Measurements from ENCODE around the gene MYH15. TPM values are rescaled to one million over a fixed set of nuclear protein-coding genes. Genes with fewer than 3 reads are reported as not detected.

Gene MYH15
- total and polyA plus RNA-seq, 4 donors = 0.01 to 0.08 (median 0.05) TPM; not detected in 1

- no peak for DNase-seq (ENCODE audit: low spot score)
- Histone ChIP-seq H3K27ac (ENCODE audit: low read depth in 1 of 2, low read length in 2 of 2) (no peak overlapping the region), H3K4me3 (ENCODE audit: low read depth in 1 of 3, low read length in 3 of 3) (no peak overlapping the region), H3K9ac (ENCODE audit: low read depth in 1 of 2, low read length in 2 of 2) (no peak overlapping the region), H3K9me3 (ENCODE audit: control insufficient read depth in 4 of 4, low read length in 3 of 4) (peaks cover 0 to 2% (median 0%) of the 10 kb centered on the region in 4 donors), H3K4me1 (ENCODE audit: control insufficient read depth in 4 of 4, insufficient read depth in 4 of 4, low read length in 3 of 4) (no peaks in the 10 kb centered on the region), H3K27me3 (ENCODE audit: control insufficient read depth in 4 of 4, insufficient read depth in 4 of 4, low read length in 3 of 4) (no peaks in the 10 kb centered on the region), H3K36me3 (ENCODE audit: control insufficient read depth in 4 of 4, insufficient read depth in 3 of 4, low read depth in 1 of 4, low read length in 3 of 4) (no peaks in the 10 kb centered on the region)
- WGBS = 72% methylated on average over 4 of the region's 4 CpGs
- TF ChIP-seq FOXA1 (IDR thresholded peaks at IDR 0.05) (no peak), NR2F2 (IDR thresholded peaks at IDR 0.05) (no peak), JUND (IDR thresholded peaks at IDR 0.05) (no peak), HNF4A (conservative IDR thresholded peaks at IDR 0.05) (no peak), YY1 (IDR thresholded peaks at IDR 0.05) (no peak), RAD21 (IDR thresholded peaks at IDR 0.05) (no peak), RXRA (IDR thresholded peaks at IDR 0.05) (no peak), EGR1 (IDR thresholded peaks at IDR 0.05; ENCODE audit: low read depth in 2 of 2) (no peak), GABPA (IDR thresholded peaks at IDR 0.05 in 1 of 2, conservative IDR thresholded peaks at IDR 0.05 in 1 of 2) (no peak)
- TF ChIP-seq, protein P1, sequence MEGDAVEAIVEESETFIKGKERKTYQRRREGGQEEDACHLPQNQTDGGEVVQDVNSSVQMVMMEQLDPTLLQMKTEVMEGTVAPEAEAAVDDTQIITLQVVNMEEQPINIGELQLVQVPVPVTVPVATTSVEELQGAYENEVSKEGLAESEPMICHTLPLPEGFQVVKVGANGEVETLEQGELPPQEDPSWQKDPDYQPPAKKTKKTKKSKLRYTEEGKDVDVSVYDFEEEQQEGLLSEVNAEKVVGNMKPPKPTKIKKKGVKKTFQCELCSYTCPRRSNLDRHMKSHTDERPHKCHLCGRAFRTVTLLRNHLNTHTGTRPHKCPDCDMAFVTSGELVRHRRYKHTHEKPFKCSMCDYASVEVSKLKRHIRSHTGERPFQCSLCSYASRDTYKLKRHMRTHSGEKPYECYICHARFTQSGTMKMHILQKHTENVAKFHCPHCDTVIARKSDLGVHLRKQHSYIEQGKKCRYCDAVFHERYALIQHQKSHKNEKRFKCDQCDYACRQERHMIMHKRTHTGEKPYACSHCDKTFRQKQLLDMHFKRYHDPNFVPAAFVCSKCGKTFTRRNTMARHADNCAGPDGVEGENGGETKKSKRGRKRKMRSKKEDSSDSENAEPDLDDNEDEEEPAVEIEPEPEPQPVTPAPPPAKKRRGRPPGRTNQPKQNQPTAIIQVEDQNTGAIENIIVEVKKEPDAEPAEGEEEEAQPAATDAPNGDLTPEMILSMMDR (IDR thresholded peaks at IDR 0.05; ENCODE audit: low read depth, low read length, missing input control) = no peak
- TF ChIP-seq, protein P2, sequence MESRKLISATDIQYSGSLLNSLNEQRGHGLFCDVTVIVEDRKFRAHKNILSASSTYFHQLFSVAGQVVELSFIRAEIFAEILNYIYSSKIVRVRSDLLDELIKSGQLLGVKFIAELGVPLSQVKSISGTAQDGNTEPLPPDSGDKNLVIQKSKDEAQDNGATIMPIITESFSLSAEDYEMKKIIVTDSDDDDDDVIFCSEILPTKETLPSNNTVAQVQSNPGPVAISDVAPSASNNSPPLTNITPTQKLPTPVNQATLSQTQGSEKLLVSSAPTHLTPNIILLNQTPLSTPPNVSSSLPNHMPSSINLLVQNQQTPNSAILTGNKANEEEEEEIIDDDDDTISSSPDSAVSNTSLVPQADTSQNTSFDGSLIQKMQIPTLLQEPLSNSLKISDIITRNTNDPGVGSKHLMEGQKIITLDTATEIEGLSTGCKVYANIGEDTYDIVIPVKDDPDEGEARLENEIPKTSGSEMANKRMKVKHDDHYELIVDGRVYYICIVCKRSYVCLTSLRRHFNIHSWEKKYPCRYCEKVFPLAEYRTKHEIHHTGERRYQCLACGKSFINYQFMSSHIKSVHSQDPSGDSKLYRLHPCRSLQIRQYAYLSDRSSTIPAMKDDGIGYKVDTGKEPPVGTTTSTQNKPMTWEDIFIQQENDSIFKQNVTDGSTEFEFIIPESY (IDR thresholded peaks at IDR 0.05) = no peak
Observed at GRCh38 chr3:108538083-108538482, 27.7 kb upstream of the MYH15 start.

- H3K27ac ChIP-seq (ENCODE audit: low read depth in 1 of 2, low read length in 2 of 2) = no peak overlapping the region
- 58% methylated on average over 3 of the region's 3 CpGs for WGBS
Observed at GRCh38 chr3:108528459-108529252, 18.3 kb upstream of the MYH15 start.

More at GRCh38 chr3:108528459-108529252, 18.3 kb upstream of the MYH15 start:
- TF ChIP-seq FOXA1 (IDR thresholded peaks at IDR 0.05) = no peak
- TF ChIP-seq NR2F2 (IDR thresholded peaks at IDR 0.05) = no peak
- TF ChIP-seq RAD21 (IDR thresholded peaks at IDR 0.05) = no peak
- TF ChIP-seq, protein P3, sequence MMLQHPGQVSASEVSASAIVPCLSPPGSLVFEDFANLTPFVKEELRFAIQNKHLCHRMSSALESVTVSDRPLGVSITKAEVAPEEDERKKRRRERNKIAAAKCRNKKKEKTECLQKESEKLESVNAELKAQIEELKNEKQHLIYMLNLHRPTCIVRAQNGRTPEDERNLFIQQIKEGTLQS (IDR thresholded peaks at IDR 0.05) = no peak
- TF ChIP-seq RXRA (IDR thresholded peaks at IDR 0.05) = no peak
- no peak for TF ChIP-seq EGR1 (IDR thresholded peaks at IDR 0.05; ENCODE audit: low read depth in 2 of 2)
- no peak for TF ChIP-seq HNF4A (conservative IDR thresholded peaks at IDR 0.05)
- TF ChIP-seq, protein P4, sequence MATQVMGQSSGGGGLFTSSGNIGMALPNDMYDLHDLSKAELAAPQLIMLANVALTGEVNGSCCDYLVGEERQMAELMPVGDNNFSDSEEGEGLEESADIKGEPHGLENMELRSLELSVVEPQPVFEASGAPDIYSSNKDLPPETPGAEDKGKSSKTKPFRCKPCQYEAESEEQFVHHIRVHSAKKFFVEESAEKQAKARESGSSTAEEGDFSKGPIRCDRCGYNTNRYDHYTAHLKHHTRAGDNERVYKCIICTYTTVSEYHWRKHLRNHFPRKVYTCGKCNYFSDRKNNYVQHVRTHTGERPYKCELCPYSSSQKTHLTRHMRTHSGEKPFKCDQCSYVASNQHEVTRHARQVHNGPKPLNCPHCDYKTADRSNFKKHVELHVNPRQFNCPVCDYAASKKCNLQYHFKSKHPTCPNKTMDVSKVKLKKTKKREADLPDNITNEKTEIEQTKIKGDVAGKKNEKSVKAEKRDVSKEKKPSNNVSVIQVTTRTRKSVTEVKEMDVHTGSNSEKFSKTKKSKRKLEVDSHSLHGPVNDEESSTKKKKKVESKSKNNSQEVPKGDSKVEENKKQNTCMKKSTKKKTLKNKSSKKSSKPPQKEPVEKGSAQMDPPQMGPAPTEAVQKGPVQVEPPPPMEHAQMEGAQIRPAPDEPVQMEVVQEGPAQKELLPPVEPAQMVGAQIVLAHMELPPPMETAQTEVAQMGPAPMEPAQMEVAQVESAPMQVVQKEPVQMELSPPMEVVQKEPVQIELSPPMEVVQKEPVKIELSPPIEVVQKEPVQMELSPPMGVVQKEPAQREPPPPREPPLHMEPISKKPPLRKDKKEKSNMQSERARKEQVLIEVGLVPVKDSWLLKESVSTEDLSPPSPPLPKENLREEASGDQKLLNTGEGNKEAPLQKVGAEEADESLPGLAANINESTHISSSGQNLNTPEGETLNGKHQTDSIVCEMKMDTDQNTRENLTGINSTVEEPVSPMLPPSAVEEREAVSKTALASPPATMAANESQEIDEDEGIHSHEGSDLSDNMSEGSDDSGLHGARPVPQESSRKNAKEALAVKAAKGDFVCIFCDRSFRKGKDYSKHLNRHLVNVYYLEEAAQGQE (IDR thresholded peaks at IDR 0.05) = peak; percentile 55
- no peaks in the 10 kb centered on the region for H3K36me3 ChIP-seq (ENCODE audit: control insufficient read depth in 4 of 4, insufficient read depth in 3 of 4, low read depth in 1 of 4, low read length in 3 of 4)
- no peaks in the 10 kb centered on the region for H3K4me1 ChIP-seq (ENCODE audit: control insufficient read depth in 4 of 4, insufficient read depth in 4 of 4, low read length in 3 of 4)
- no peak overlapping the region for H3K9ac ChIP-seq (ENCODE audit: low read depth in 1 of 2, low read length in 2 of 2)
- no peak overlapping the region for H3K4me3 ChIP-seq (ENCODE audit: low read depth in 1 of 3, low read length in 3 of 3)
- H3K9me3 ChIP-seq (ENCODE audit: control insufficient read depth in 4 of 4, low read length in 3 of 4) = no peaks in the 10 kb centered on the region
- no peak for DNase-seq (ENCODE audit: low spot score)
- peaks cover 0 to 5% (median 0%) of the 10 kb centered on the region in 4 donors for H3K27me3 ChIP-seq (ENCODE audit: control insufficient read depth in 4 of 4, insufficient read depth in 4 of 4, low read length in 3 of 4)

Measured in liver (tissue), 9 donors.